Ascending aorta (tissue), 2 donors: ENCODE data around the gene C12orf60. TPM values are rescaled to one million over a fixed set of nuclear protein-coding genes. Genes with fewer than 3 reads are reported as not detected.

Experiments
- DNase-seq, 2 donors: peaks; one replicate each; pipeline ENCODE4 v3.0.0-alpha.2; 2019; ENCODE audit warnings: low spot score in 2 of 2
- H3K27ac ChIP-seq, 2 donors: fragments of 200-600 bp; sonication (generic); one replicate each; pipeline ENCODE4 v1.5.1; 2016 to 2017; ENCODE audit warnings: mild to moderate bottlenecking in 1 of 2
- H3K27me3 ChIP-seq: fragments of 200-600 bp; sonication (generic); one replicate; pipeline ENCODE4 v1.5.1; 2017
- H3K36me3 ChIP-seq, 2 donors: fragments of 200-600 bp; sonication (generic); one replicate each; pipeline ENCODE4 v1.5.1; 2016
- H3K4me1 ChIP-seq, 2 donors: fragments of 200-600 bp; sonication (generic); one replicate each; pipeline ENCODE4 v1.5.1; 2016 to 2017; ENCODE audit warnings: mild to moderate bottlenecking in 1 of 2
- H3K4me3 ChIP-seq, 2 donors: fragments of 200-600 bp; sonication (generic); one replicate each; pipeline ENCODE4 v1.5.1; 2016 to 2017; ENCODE audit warnings: mild to moderate bottlenecking in 1 of 2
- H3K9me3 ChIP-seq, 2 donors: fragments of 200-600 bp; sonication (generic); one replicate each; pipeline ENCODE4 v1.5.1; 2016
- intact Hi-C: fragments of 100-400 bp; cut with DNase I; formaldehyde crosslinking; loops from one replicate; pipeline ENCODE4 v1.15.1; 2023
- total RNA-seq: library from RNA; depleted of rRNA; stranded (reverse); fragments of >200 nt; gene quantifications from one replicate; pipeline ENCODE4 v1.1.0, GENCODE V29; 2016
- TF ChIP-seq, protein P1 (sequence below), 3 experiments: fragments of 200-600 bp in 2 of 3; fragments of 450-650 bp in 1 of 3; sonication (generic) in 2 of 3; IDR thresholded peaks; one replicate each; pipeline ENCODE4 v1.5.1; 2016 to 2019; ENCODE audit warnings: antibody characterized with exemption in 3 of 3, mild to moderate bottlenecking in 1 of 3, moderate library complexity in 1 of 3

C12orf60 gene
- total RNA-seq, 1 donor from 2014 or later, result not detected

DNA sequence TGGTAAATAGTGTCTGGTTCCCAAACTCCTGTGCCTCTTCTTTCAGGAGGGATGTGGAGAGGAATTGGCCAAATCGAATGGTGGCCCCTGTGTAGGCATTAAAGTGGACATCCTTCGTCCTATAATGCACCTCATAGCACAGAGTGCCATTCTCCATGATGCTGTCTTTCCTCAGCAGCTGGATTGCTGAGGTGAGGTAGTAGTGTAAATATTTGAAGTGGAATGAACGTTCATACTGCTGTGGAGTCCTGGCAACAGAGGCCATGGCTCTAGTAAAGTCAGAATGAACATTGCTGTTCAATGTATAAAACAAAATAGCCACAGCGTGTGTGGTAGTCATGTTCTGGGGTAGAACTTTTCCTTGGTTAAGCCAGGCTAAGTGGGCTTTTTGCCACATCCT lies 37.1 kb downstream of the C12orf60 start:
- Histone ChIP-seq H3K4me1 (peaks cover 7 to 43% of the 10 kb centered on the region in 2 donors), H3K27me3 (no peaks in the 10 kb centered on the region), H3K9me3 (no peaks in the 10 kb centered on the region), H3K36me3 (no peaks in the 10 kb centered on the region), H3K4me3 (peak overlapping the region in 1 of 2 donors; percentile 50), H3K27ac (peak overlapping the region; percentile 72 to 87)
- intact Hi-C loops, result loop anchor here (2.0 to 10.0 kb wide), 3 partner anchors 38 to 684 kb away; partner anchors contain the start of genes C12orf60 and WBP11
- TF ChIP-seq, protein P1, sequence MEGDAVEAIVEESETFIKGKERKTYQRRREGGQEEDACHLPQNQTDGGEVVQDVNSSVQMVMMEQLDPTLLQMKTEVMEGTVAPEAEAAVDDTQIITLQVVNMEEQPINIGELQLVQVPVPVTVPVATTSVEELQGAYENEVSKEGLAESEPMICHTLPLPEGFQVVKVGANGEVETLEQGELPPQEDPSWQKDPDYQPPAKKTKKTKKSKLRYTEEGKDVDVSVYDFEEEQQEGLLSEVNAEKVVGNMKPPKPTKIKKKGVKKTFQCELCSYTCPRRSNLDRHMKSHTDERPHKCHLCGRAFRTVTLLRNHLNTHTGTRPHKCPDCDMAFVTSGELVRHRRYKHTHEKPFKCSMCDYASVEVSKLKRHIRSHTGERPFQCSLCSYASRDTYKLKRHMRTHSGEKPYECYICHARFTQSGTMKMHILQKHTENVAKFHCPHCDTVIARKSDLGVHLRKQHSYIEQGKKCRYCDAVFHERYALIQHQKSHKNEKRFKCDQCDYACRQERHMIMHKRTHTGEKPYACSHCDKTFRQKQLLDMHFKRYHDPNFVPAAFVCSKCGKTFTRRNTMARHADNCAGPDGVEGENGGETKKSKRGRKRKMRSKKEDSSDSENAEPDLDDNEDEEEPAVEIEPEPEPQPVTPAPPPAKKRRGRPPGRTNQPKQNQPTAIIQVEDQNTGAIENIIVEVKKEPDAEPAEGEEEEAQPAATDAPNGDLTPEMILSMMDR (IDR thresholded peaks at IDR 0.05), result no peak
- DNase-seq, result no peak

DNA sequence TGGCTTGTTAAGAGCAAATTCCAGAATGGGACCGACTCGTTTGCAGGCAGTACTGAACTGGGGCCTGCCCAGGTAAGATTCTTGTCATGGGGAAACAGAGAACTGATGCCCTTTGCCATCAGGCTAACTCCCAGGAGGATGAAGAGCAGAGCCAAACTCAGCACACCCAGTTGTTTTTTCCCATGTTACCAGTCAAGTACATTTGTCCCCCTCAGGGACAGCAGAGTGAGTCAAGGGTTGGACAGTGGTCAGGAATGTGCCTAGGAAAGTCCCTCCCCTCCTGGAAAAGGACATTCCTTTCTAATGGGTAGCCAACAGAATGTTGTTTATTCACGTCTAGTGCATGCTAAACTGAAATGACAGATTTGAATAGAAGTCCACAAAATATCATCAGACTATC lies 38.3 kb downstream of the C12orf60 start:
- peak overlapping the region; percentile 72 to 87 for H3K27ac ChIP-seq
- no peaks in the 10 kb centered on the region for H3K36me3 ChIP-seq
- H3K9me3 ChIP-seq, result no peaks in the 10 kb centered on the region
- peak; percentile 19 to 91 for DNase-seq
- peak overlapping the region; percentile 7 to 50 for H3K4me3 ChIP-seq
- intact Hi-C loops, result loop anchor here (2.0 to 10.0 kb wide), 3 partner anchors 39 to 683 kb away; partner anchors contain the start of genes C12orf60 and WBP11
- TF ChIP-seq, protein P1 (IDR thresholded peaks at IDR 0.05), result no peak
- H3K4me1 ChIP-seq, result peaks cover 8 to 52% of the 10 kb centered on the region in 2 donors
- no peaks in the 10 kb centered on the region for H3K27me3 ChIP-seq

DNA sequence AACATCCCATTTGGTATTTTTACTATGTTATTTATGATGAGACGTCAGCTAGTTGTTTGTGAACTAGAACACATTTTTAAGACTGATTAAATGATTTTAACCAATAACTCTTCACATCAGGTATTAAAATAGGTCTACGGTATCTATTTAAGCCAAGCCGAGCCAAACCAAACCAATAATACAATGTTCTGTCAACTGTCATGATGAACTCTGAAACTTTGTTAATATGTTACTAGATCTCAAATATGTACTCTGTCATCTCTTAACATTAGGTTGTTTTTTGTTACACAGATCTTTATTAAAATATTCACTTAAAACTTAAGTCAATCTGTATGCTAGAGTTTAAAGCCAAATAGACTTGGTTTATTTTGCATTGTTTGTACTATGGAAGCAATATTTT lies 38.8 kb downstream of the C12orf60 start:
- peak overlapping the region; percentile 72 to 87 for H3K27ac ChIP-seq
- peaks cover 8 to 56% of the 10 kb centered on the region in 2 donors for H3K4me1 ChIP-seq

DNA sequence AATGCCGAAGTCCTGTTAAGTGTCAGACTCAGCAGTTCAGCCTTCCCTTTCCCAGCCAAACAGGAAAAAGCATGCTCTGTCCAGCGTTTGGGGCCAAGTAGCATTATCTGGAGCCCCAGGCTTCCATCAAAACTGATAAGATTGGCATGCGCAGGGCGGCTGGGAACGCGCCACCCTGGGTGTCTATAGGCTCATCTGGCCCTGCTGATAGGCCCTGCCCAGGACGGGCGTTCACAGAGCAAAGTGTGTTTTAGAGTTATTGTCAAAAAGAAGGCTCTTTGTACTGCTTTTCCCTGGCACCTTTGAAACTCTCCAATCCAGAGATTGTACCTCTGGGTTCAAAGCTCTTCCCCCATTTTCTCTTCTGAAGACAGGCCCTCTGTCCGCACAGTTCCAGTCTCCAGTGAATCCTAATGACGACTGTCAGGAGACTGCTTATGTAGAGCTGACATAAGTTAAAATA lies 40.0 kb downstream of the C12orf60 start, which contains the start of gene ART4:
TSS of gene ART4 (minus strand) at position 102 of the 463 bp plus-strand sequence. CDS start 413 bp downstream, outside the sequence.
- Histone ChIP-seq H3K27me3 (no peaks in the 10 kb centered on the region), H3K27ac (peak within 1 kb of the TSS; percentile 72 to 87), H3K4me3 (peak within 1 kb of the TSS; percentile 15 to 50), H3K9me3 (no peaks in the 10 kb centered on the region), H3K4me1 (peaks cover 8 to 58% of the 10 kb centered on the region in 2 donors), H3K36me3 (no peaks in the 10 kb centered on the region)
- TF ChIP-seq, protein P1 (IDR thresholded peaks at IDR 0.05), result no peak
- no peak for DNase-seq
- intact Hi-C loops, result loop anchor here (5.0 to 10.0 kb wide), 2 partner anchors 429 to 681 kb away; no protein-coding TSS in a partner anchor

More for the DNA sequence above, 38.8 kb downstream of the C12orf60 start:
- Histone ChIP-seq H3K27me3 (no peaks in the 10 kb centered on the region), H3K9me3 (no peaks in the 10 kb centered on the region), H3K4me3 (peak overlapping the region; percentile 7 to 50), H3K36me3 (no peaks in the 10 kb centered on the region)
- TF ChIP-seq, protein P1 (IDR thresholded peaks at IDR 0.05), result no peak
- no peak for DNase-seq
- intact Hi-C loops, result loop anchor here (5.0 to 10.0 kb wide), 2 partner anchors 430 to 682 kb away; no protein-coding TSS in a partner anchor

DNA sequence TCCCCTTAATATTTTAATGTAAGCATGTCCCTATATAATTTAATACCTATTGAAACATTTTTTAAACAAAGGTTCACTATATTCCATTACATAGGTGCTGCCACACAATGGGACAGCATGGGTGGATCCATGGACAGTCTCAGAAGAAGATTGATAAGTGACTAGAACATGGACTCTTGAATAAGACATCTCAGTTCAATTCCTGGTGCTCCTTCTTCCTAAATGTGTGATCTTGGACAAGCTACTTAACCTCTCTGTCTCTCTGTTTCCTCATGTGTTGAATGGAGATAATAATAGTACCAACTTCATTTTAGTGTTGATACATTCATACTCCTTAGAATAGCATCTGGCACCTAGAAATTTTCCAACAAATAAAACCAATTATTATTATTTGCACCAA lies 40.9 kb downstream of the C12orf60 start:
- intact Hi-C loops, result loop anchor here (2.0 to 10.0 kb wide), 4 partner anchors 68 to 680 kb away; partner anchors contain the start of gene RERG
- TF ChIP-seq, protein P1 (IDR thresholded peaks at IDR 0.05), result no peak
- no peak overlapping the region for H3K4me3 ChIP-seq
- H3K9me3 ChIP-seq, result no peaks in the 10 kb centered on the region
- no peaks in the 10 kb centered on the region for H3K27me3 ChIP-seq
- peak overlapping the region; percentile 72 to 87 for H3K27ac ChIP-seq
- H3K4me1 ChIP-seq, result peaks cover 8 to 66% of the 10 kb centered on the region in 2 donors
- no peak for DNase-seq
- no peaks in the 10 kb centered on the region for H3K36me3 ChIP-seq
